HS-27A (cell line): Measurements from ENCODE around the gene SVOP.

ENCODE experiments used
- DNase-seq: peaks from one replicate; pipeline ENCODE4 v3.0.0-alpha.2; 2012; ENCODE audit warnings: low read depth, missing footprints

Gene SVOP

GRCh38 chr12:108930756-108931155 is 90.1 kb downstream of the SVOP start:
- no peak for DNase-seq

- DNase-seq, result no peak
Observed at GRCh38 chr12:108930155-108930554, 90.7 kb downstream of the SVOP start.

- DNase-seq, result no peak
Observed at GRCh38 chr12:108928695-108929094, 92.2 kb downstream of the SVOP start.

GRCh38 chr12:108922918-108923317 is 98.0 kb downstream of the SVOP start:
- no peak for DNase-seq

GRCh38 chr12:108921946-108922345 is 98.9 kb downstream of the SVOP start:
- DNase-seq, result no peak

GRCh38 chr12:108918960-108919642 is 101.8 kb downstream of the SVOP start:
- no peak for DNase-seq

GRCh38 chr12:108918206-108918605 is 102.7 kb downstream of the SVOP start:
- DNase-seq, result no peak

- DNase-seq, result no peak
Observed at GRCh38 chr12:108916336-108916735, 104.5 kb downstream of the SVOP start.

GRCh38 chr12:108915632-108916133 is 105.2 kb downstream of the SVOP start:
- DNase-seq, result no peak

GRCh38 chr12:108914121-108914531 is 106.7 kb downstream of the SVOP start:
- no peak for DNase-seq

- no peak for DNase-seq
Observed at GRCh38 chr12:108912361-108912760, 108.5 kb downstream of the SVOP start.

- DNase-seq, result no peak
Observed at GRCh38 chr12:108911915-108912314, 109.0 kb downstream of the SVOP start.

GRCh38 chr12:108910336-108910735 is 110.5 kb downstream of the SVOP start:
- no peak for DNase-seq

GRCh38 chr12:108907839-108908351 is 113.0 kb downstream of the SVOP start:
- no peak for DNase-seq

GRCh38 chr12:108906971-108907370 is 113.9 kb downstream of the SVOP start:
- DNase-seq, result no peak

GRCh38 chr12:108905725-108906124 is 115.1 kb downstream of the SVOP start:
- DNase-seq, result no peak

GRCh38 chr12:108899145-108899544 is 121.7 kb downstream of the SVOP start:
- no peak for DNase-seq

GRCh38 chr12:108896817-108897216 is 124.1 kb downstream of the SVOP start:
- DNase-seq, result no peak

GRCh38 chr12:108896336-108896735 is 124.5 kb downstream of the SVOP start:
- no peak for DNase-seq

- no peak for DNase-seq
Observed at GRCh38 chr12:108895220-108895802, 125.6 kb downstream of the SVOP start.

- no peak for DNase-seq
Observed at GRCh38 chr12:108890208-108890607, 130.7 kb downstream of the SVOP start.

GRCh38 chr12:108888031-108888430 is 132.8 kb downstream of the SVOP start:
- DNase-seq, result no peak

- no peak for DNase-seq
Observed at GRCh38 chr12:108886873-108887629, 133.8 kb downstream of the SVOP start.
